Breast epithelium (tissue), 4 donors: ENCODE results near the gene CCDC102B. TPM values are rescaled to one million over a fixed set of nuclear protein-coding genes. Genes with fewer than 3 reads are reported as not detected.

Experiments
- DNase-seq, 2 donors: peaks; one replicate each; pipeline ENCODE4 v3.0.0-alpha.2; 2019; ENCODE audit warnings: low spot score in 2 of 2
- H3K27ac ChIP-seq, 2 donors: fragments of 200-600 bp; sonication (generic) in 1 of 2; one replicate each; pipeline ENCODE4 v1.5.1; 2016 to 2019; ENCODE audit warnings: mild to moderate bottlenecking in 1 of 2
- H3K27me3 ChIP-seq, 2 donors: fragments of 200-600 bp; sonication (generic) in 1 of 2; one replicate each; pipeline versions ENCODE4 v1.5.1 to v1.6.0; 2017 to 2019; ENCODE audit warnings: control low read depth in 1 of 2, mild to moderate bottlenecking in 1 of 2
- H3K36me3 ChIP-seq: fragments of 200-600 bp; one replicate; pipeline ENCODE4 v1.5.1; 2019
- H3K4me1 ChIP-seq, 2 donors: fragments of 200-600 bp; sonication (generic); one replicate each; pipeline ENCODE4 v1.5.1; 2016 to 2019; ENCODE audit warnings: control low read depth in 1 of 2
- H3K4me3 ChIP-seq, 3 donors: fragments of 200-600 bp; sonication (generic); 1 replicate in 2 of 3; 2 replicates in 1 of 3; pipeline ENCODE4 v1.5.1; 2016 to 2019; ENCODE audit warnings: mild to moderate bottlenecking in 3 of 3, moderate library complexity in 2 of 3
- H3K9me3 ChIP-seq, 2 donors: fragments of 200-600 bp; sonication (generic) in 1 of 2; one replicate each; pipeline ENCODE4 v1.5.1; 2016 to 2019; ENCODE audit warnings: control low read depth in 1 of 2
- CTCF ChIP-seq, 3 donors: fragments of 450-650 bp; IDR thresholded peaks; one replicate each; pipeline ENCODE4 v1.5.1; 2016 to 2017; ENCODE audit warnings: antibody characterized with exemption in 3 of 3, mild to moderate bottlenecking in 3 of 3, moderate library complexity in 3 of 3
- POLR2A ChIP-seq: fragments of 450-650 bp; IDR thresholded peaks from one replicate; pipeline ENCODE4 v1.6.1; 2016; ENCODE audit warnings: antibody characterized with exemption, mild to moderate bottlenecking, moderate library complexity
- POLR2AphosphoS5 ChIP-seq, 3 donors: sonication (generic); formaldehyde crosslinking; IDR thresholded peaks; one replicate each; pipeline ENCODE4 v1.6.1; 2017; ENCODE audit warnings: antibody characterized with exemption in 3 of 3
- intact Hi-C: fragments of 100-400 bp; cut with DNase I; formaldehyde crosslinking; loops from one replicate; pipeline ENCODE4 v1.15.1; 2023; ENCODE audit warnings: low total_unique reads
- total RNA-seq, 3 donors: library from RNA; depleted of rRNA; stranded (reverse); fragments of >200 nt; gene quantifications; one replicate each; pipeline ENCODE4 v1.1.0, GENCODE V29; 2016

Gene CCDC102B
- total RNA-seq, 3 donors from 2014 or later = 5.3 to 9.1 (median 7.2) TPM

- no peak for DNase-seq
- H3K9me3 ChIP-seq = no peaks in the 10 kb centered on the region
- TF ChIP-seq CTCF (IDR thresholded peaks at IDR 0.05) = no peak
- no peak overlapping the region for H3K4me3 ChIP-seq
- no peak overlapping the region for H3K27ac ChIP-seq
- H3K36me3 ChIP-seq = no peaks in the 10 kb centered on the region
- intact Hi-C loops = no loop called here
- H3K4me1 ChIP-seq = no peaks in the 10 kb centered on the region
- H3K27me3 ChIP-seq = no peaks in the 10 kb centered on the region
These were observed 3.9 kb upstream of the CCDC102B start for GRCh38 chr18:68793951-68794350.

GRCh38 chr18:68796936-68797690 lies 767 bp upstream of the CCDC102B start:
- Histone ChIP-seq H3K4me3 (no peak overlapping the region), H3K9me3 (no peaks in the 10 kb centered on the region), H3K36me3 (no peaks in the 10 kb centered on the region), H3K4me1 (no peaks in the 10 kb centered on the region), H3K27me3 (no peaks in the 10 kb centered on the region), H3K27ac (no peak overlapping the region)
- DNase-seq = no peak
- TF ChIP-seq POLR2A (no peak), POLR2AphosphoS5 (IDR thresholded peaks at IDR 0.05) (no peak), CTCF (IDR thresholded peaks at IDR 0.05) (no peak)
- intact Hi-C loops = no loop called here

- Histone ChIP-seq H3K27ac (no peak overlapping the region), H3K27me3 (no peaks in the 10 kb centered on the region), H3K4me1 (no peaks in the 10 kb centered on the region), H3K4me3 (peak overlapping the region in 1 of 3 donors; percentile 3), H3K36me3 (no peaks in the 10 kb centered on the region), H3K9me3 (no peaks in the 10 kb centered on the region)
- no peak for DNase-seq
- intact Hi-C loops = no loop called here
- TF ChIP-seq POLR2AphosphoS5 (IDR thresholded peaks at IDR 0.05) = no peak
- no peak for TF ChIP-seq POLR2A
- no peak for TF ChIP-seq CTCF (IDR thresholded peaks at IDR 0.05)
These were observed 2.2 kb downstream of the CCDC102B start for GRCh38 chr18:68800075-68800474.

- no peaks in the 10 kb centered on the region for H3K36me3 ChIP-seq
- H3K4me1 ChIP-seq = no peaks in the 10 kb centered on the region
- intact Hi-C loops = no loop called here
- no peak overlapping the region for H3K4me3 ChIP-seq
- no peaks in the 10 kb centered on the region for H3K27me3 ChIP-seq
- H3K27ac ChIP-seq = peak overlapping the region in 1 of 2 donors; percentile 4
- no peaks in the 10 kb centered on the region for H3K9me3 ChIP-seq
- TF ChIP-seq POLR2A (no peak), CTCF (IDR thresholded peaks at IDR 0.05) (no peak), POLR2AphosphoS5 (IDR thresholded peaks at IDR 0.05) (no peak)
- DNase-seq = peak in 1 of 2 donors; percentile 45
These were observed 5.5 kb downstream of the CCDC102B start for GRCh38 chr18:68803356-68803755.

GRCh38 chr18:68817584-68817983 lies 19.7 kb downstream of the CCDC102B start:
- no peaks in the 10 kb centered on the region for H3K9me3 ChIP-seq
- no peaks in the 10 kb centered on the region for H3K27me3 ChIP-seq
- H3K4me1 ChIP-seq = no peaks in the 10 kb centered on the region
- no peak for DNase-seq
- no peak for TF ChIP-seq POLR2AphosphoS5 (IDR thresholded peaks at IDR 0.05)
- no peak for TF ChIP-seq POLR2A
- no peak for TF ChIP-seq CTCF (IDR thresholded peaks at IDR 0.05)
- intact Hi-C loops = no loop called here
- H3K36me3 ChIP-seq = no peaks in the 10 kb centered on the region
- no peak overlapping the region for H3K4me3 ChIP-seq
- no peak overlapping the region for H3K27ac ChIP-seq
